Activated CD4-positive, CD25-positive, alpha-beta regulatory T cell treated with anti-CD3 and anti-CD28 coated beads, Interleukin-2, amount 50 U/mL, for 72 hours (primary cell): ENCODE measurements around the gene SFSWAP.
"Not testable (repeated sequence)": the region's sequence is repeated elsewhere in the genome, so short reads cannot be mapped to it uniquely, and the experiment has no call there.

Experiments
- DNase-seq: peaks from one replicate; pipeline ENCODE4 v3.0.0; 2021

Gene SFSWAP

DNA sequence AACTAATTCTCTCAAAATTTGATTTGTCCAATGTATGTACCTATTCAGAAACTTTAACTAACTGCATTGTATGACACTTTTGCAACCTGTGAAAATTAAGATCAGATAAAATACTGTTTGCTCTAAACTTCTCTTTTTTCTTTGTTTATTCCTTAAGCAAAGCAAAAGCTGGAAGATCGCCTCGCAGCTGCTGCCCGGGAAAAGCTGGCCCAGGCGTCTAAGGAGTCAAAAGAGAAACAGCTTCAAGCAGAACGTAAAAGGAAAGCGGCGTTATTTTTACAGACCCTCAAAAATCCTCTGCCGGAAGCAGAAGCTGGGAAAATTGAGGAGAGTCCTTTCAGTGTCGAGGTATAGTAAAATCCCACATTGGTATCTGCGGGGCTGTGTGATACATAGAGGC is 55.1 kb downstream of the SFSWAP start:
- no peak for DNase-seq

GRCh38 chr12:131766382-131767107 is 55.7 kb downstream of the SFSWAP start:
- DNase-seq: no peak

DNA sequence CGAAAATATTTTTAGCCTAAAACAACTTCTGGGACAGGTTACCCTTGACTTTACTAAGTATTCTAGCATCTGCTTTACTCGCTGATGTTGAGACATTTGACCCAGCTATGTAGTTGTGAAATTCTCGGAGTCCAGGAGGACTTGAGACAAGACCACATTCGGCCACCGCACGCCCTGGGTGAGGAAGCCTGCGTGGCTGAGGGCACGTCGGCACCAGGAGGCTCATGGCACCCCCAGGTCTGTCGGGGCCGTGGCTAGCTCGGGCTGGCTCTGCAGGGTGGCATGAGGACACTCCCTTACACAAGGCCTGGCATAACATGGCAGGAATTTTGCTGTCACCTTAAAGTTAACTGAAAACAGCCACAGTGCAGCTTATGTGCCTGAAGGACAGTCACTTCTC is 59.2 kb downstream of the SFSWAP start:
- no peak for DNase-seq

DNA sequence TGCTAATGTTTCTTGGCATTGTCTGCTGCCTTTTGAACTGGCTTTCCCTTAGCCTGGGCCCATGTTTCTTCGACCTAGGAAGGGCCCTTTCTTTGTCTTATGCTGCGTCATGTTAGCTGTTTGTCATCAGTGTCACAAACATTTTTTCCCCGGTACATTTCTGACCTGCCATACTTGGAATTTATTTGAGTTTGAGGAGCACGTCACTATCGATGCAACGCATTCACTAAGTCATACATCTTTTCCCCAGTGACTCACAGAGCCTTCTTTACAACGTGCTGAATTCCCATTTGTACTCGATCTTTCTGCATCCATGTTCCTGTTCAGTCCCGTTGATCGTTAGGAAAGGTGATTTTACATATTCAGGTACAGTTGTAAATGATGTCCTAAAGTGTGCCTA is 61.1 kb downstream of the SFSWAP start:
- no peak for DNase-seq

DNA sequence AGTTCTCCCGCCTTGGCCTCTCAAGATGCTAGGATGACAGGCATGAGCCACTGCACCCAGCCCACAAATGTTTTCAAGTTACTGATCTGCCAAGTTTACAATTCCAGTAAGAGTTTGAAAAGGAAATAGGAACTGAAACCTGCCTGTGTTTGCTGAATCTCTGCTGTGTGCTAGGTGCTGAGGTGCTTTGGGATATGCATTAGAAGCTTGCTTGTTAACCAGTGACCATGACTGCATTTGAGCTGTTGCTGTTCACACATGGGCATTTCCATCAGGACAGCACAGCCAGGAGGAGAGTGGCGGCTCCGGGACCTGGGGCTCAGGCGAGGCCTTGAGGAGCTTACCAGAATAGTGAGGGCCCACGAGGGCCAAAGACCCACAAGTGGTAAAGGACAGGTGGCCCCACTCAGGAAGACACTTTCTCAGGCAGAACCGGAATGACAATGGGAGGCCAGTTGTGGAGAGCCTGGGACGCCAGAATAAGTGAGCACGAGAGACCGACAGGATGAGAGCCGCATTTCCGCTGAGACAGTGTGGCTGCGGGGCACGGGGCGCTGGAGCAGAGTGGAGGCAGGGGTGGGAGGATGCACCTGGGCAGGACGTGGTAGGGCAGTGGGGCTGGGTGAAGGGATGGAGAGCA is 62.8 kb downstream of the SFSWAP start:
- no peak for DNase-seq

- DNase-seq: no peak
Measured at GRCh38 chr12:131774576-131775391, 63.9 kb downstream of the SFSWAP start.

- no peak for DNase-seq
Measured at GRCh38 chr12:131775392-131776236, 64.7 kb downstream of the SFSWAP start.

- no peak for DNase-seq
Measured at GRCh38 chr12:131776237-131776889, 65.5 kb downstream of the SFSWAP start.

DNA sequence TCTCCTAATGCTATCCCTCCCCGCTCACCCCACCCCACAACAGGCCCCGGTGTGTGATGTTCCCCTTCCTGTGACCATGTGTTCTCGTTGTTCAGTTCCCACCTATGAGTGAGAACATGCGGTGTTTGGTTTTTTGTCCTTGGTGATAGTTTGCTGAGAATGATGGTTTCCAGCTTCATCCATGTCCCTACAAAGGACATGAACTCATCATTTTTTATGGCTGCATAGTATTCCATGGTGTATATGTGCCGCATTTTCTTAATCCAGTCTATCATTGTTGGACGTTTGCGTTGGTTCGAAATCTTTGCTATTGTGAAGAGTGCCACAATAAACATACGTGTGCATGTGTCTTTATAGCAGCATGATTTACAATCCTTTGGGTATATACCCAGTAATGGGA is 66.4 kb downstream of the SFSWAP start:
- DNase-seq: not testable (repeated sequence)

DNA sequence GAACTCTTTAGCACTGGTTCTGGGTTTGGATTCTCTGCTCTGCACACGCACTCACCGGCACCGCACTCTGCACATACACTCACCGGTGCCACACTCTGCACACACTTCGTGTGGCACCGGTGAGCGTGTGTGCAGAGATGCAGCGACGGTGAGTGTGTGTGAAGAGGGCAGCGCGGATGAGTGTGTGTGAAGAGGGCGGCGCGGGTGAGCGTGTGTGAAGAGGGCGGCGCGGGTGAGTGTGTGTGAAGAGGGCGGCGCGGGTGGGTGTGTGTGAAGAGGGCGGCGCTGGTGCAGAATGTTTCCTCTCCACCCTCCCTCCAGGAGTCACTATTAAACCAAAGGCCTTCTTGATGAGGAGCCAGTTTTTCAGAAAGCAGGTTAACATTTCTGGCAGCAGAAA is 68.1 kb downstream of the SFSWAP start:
- no peak for DNase-seq

DNA sequence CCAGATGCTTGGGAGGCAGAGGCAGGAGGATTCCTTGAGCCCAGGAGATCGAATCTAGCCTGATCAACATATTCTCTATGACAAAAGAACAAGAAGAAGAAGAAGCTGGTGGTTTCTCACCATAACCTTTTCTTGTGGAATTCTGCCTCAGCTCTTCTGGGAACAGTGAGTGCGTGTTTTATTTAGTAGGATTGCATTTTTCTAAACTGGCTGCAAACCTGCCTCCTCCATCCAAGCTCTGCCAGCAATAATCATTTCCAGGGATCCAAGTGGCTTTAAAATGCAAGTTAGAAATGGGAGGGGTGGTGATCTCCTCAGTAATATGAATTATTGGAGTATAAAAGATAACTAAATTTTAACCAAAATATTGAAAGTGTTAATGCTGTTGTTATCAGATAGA is 71.2 kb downstream of the SFSWAP start:
- DNase-seq: no peak

GRCh38 chr12:131783915-131784541 is 73.1 kb downstream of the SFSWAP start:
- DNase-seq: no peak

GRCh38 chr12:131784909-131785762 is 74.2 kb downstream of the SFSWAP start:
- DNase-seq: no peak

- no peak for DNase-seq
Measured at GRCh38 chr12:131785763-131786330, 75.0 kb downstream of the SFSWAP start.

DNA sequence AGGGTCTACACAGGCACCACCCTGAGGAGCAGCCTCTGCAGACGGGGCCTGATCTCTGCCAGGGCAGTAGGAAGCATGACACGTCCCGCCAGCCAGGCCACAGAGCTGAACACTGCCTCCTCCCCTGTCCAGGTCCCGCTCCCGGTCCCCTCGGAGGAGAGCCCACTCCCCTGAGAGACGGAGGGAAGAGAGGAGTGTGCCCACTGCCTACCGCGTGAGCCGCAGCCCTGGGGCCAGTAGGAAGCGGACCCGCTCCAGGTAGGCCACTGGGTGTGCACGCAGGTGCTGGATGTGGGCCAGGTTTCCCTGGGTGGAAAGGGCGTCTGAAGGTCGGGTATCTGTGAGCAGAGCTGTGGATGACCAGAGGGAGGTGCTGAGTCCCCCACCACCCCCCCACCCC is 75.4 kb downstream of the SFSWAP start:
- no peak for DNase-seq

- no peak for DNase-seq
Measured at GRCh38 chr12:131787143-131787660, 76.3 kb downstream of the SFSWAP start.

DNA sequence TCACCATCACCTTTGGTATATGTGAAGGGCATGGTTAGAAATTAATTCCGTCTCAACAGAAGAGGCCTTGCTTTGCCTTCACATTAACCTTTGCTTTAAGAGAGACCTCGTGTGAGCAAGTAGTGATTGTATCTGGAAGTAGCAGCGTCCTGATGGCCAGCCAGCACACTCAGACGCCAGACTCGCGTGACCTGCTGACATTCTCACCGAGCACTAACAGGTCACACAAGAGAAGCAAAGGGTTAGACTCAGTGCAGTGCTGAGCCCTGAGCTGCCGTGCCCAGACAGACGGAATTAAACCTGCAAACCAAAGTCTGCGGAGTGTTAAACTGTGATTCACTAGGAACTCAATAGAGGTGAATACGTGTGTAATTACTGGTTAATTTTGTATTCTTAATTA is 77.2 kb downstream of the SFSWAP start:
- no peak for DNase-seq

GRCh38 chr12:131789638-131790037 is 78.7 kb downstream of the SFSWAP start:
- no peak for DNase-seq

- DNase-seq: no peak
Measured at GRCh38 chr12:131793243-131794022, 82.5 kb downstream of the SFSWAP start.
